GM23248 (cell line): ENCODE data around the gene RMND5A.
"Not testable (repeated sequence)": the region's sequence is repeated elsewhere in the genome, so short reads cannot be mapped to it uniquely, and the experiment has no call there.

Source experiments
- EZH2 ChIP-seq: fragments of 200-600 bp; sonication (generic); IDR thresholded peaks from 2 replicates; pipeline ENCODE4 v1.6.1; 2018; ENCODE audit warnings: antibody characterized with exemption, mild to moderate bottlenecking; ENCODE audit not compliant: insufficient read depth, poor library complexity, severe bottlenecking
- EZH2phosphoT487 ChIP-seq: fragments of 200-600 bp; sonication (generic); IDR thresholded peaks from 2 replicates; pipeline ENCODE4 v1.6.1; 2018; ENCODE audit warnings: antibody characterized with exemption, moderate library complexity, mild to moderate bottlenecking, low read depth; ENCODE audit not compliant: insufficient read depth

DNA sequence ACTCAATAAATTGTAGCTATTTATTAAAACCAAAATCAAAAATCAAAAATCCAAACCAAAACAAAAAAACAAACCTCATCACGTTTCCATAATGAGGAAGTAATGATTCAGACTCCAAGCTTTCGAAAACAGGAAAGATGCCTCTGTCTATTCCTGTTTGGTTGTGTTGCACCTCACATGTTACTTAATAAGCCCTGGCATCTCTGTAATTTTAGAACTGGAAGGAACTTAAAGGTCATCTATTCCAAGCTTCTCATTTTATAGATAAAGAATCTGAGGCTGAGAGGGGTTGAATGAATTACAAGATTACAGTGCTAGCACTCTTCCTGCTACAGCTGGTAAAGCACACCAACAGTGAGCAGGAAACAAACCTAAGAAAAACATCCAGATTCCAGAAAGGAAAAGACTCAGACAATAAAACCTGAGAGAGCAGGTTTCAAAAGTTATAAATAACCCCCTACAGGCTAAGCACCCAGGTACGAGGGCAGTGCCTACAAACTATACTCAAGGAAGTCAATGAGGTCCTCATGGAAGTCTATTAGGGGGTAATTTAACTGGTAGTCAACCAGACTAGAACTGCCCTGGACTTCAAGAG, 5.4 kb upstream of the RMND5A start:
- TF ChIP-seq EZH2phosphoT487, EZH2: not testable (repeated sequence)
